Mesenchymal stem cell (in vitro differentiated cells and primary cell): ENCODE results near the gene TOM1L2.

Experiments used
- DNase-seq: peaks from one replicate; pipeline ENCODE4 v3.0.0-alpha.2; 2013
- H2AFZ ChIP-seq: one replicate; pipeline ENCODE4 v1.6.1; 2013; ENCODE audit warnings: low read depth, mild to moderate bottlenecking, control low read depth, inconsistent platforms, low read length, moderate library complexity
- H2AK5ac ChIP-seq: 2 replicates; pipeline ENCODE4 v1.6.1; 2013; ENCODE audit warnings: low read length, moderate library complexity, mild to moderate bottlenecking, inconsistent platforms; ENCODE audit not compliant: severe bottlenecking
- H2BK120ac ChIP-seq: one replicate; pipeline ENCODE4 v1.6.1; 2013; ENCODE audit warnings: low read depth, mild to moderate bottlenecking, inconsistent platforms, low read length, moderate library complexity
- H2BK12ac ChIP-seq, 2 experiments: one replicate each; pipeline ENCODE4 v1.6.1; 2013; ENCODE audit warnings: inconsistent platforms in 2 of 2, low read length in 2 of 2, mild to moderate bottlenecking in 2 of 2, moderate library complexity in 2 of 2, control low read depth in 1 of 2
- H2BK15ac ChIP-seq: one replicate; pipeline ENCODE4 v1.6.1; 2013; ENCODE audit warnings: mild to moderate bottlenecking, low read depth, inconsistent platforms; ENCODE audit not compliant: poor library complexity, severe bottlenecking
- H2BK5ac ChIP-seq: 2 replicates; pipeline ENCODE4 v1.6.1; 2013; ENCODE audit warnings: low read depth, mild to moderate bottlenecking, low read length, control low read depth, inconsistent platforms; ENCODE audit not compliant: poor library complexity, severe bottlenecking
- H3K14ac ChIP-seq, 2 experiments: one replicate each; pipeline ENCODE4 v1.6.1; 2013; ENCODE audit warnings: inconsistent platforms in 2 of 2, low read length in 2 of 2, control low read depth in 1 of 2, mild to moderate bottlenecking in 1 of 2, moderate library complexity in 1 of 2
- H3K18ac ChIP-seq, 2 experiments: one replicate each; pipeline ENCODE4 v1.6.1; 2013; ENCODE audit warnings: inconsistent platforms in 2 of 2, low read length in 2 of 2, control low read depth in 1 of 2, low read depth in 1 of 2, mild to moderate bottlenecking in 1 of 2
- H3K23ac ChIP-seq, 2 experiments: one replicate each; pipeline ENCODE4 v1.6.1; 2013; ENCODE audit warnings: inconsistent platforms in 2 of 2, low read length in 2 of 2, mild to moderate bottlenecking in 2 of 2, moderate library complexity in 2 of 2, control low read depth in 1 of 2
- H3K27ac ChIP-seq: 2 replicates; pipeline ENCODE4 v1.5.1; 2013; ENCODE audit warnings: mild to moderate bottlenecking, moderate library complexity, low read length, control low read depth, inconsistent platforms; ENCODE audit not compliant: poor library complexity, severe bottlenecking
- H3K27me3 ChIP-seq, 2 experiments: 2 replicates each; pipeline versions ENCODE4 v1.6.1 to v1.7.0; 2013; ENCODE audit warnings: low read length in 2 of 2, mild to moderate bottlenecking in 2 of 2, moderate library complexity in 2 of 2, control low read depth in 1 of 2, inconsistent platforms in 1 of 2; ENCODE audit not compliant: control insufficient read depth in 1 of 2, insufficient read depth in 1 of 2
- H3K36me3 ChIP-seq, 2 experiments: 2 replicates each; pipeline versions ENCODE4 v1.6.1 to v1.7.0; 2013; ENCODE audit warnings: low read length in 2 of 2, control low read depth in 1 of 2, inconsistent platforms in 1 of 2, low read depth in 1 of 2, mild to moderate bottlenecking in 1 of 2; ENCODE audit not compliant: insufficient read depth in 2 of 2, control insufficient read depth in 1 of 2
- H3K4ac ChIP-seq, 2 experiments: one replicate each; pipeline ENCODE4 v1.6.1; 2013; ENCODE audit warnings: inconsistent platforms in 2 of 2, low read length in 2 of 2, mild to moderate bottlenecking in 2 of 2, moderate library complexity in 2 of 2, control low read depth in 1 of 2, low read depth in 1 of 2
- H3K4me1 ChIP-seq: 2 replicates; pipeline ENCODE4 v1.6.1; 2013; ENCODE audit warnings: low read depth, low read length, control low read depth; ENCODE audit not compliant: control insufficient read depth, insufficient read depth
- H3K4me2 ChIP-seq: 2 replicates; pipeline ENCODE4 v1.6.1; 2013; ENCODE audit warnings: low read length, mild to moderate bottlenecking, inconsistent platforms; ENCODE audit not compliant: poor library complexity, severe bottlenecking
- H3K4me3 ChIP-seq, 2 experiments: 2 replicates each; pipeline versions ENCODE4 v1.5.1 to v1.7.0; 2013; ENCODE audit warnings: low read length in 2 of 2, mild to moderate bottlenecking in 2 of 2, control low read depth in 1 of 2, low read depth in 1 of 2; ENCODE audit not compliant: insufficient read depth in 1 of 2
- H3K79me1 ChIP-seq: replicated peaks from 2 replicates; pipeline ENCODE4 v1.6.1; 2013; ENCODE audit warnings: mild to moderate bottlenecking, control low read depth, low read length, inconsistent platforms; ENCODE audit not compliant: poor library complexity, severe bottlenecking
- H3K9ac ChIP-seq: 2 replicates; pipeline ENCODE4 v1.7.0; 2013; ENCODE audit warnings: mild to moderate bottlenecking, low read length, moderate library complexity
- H3K9me3 ChIP-seq: 2 replicates; pipeline ENCODE4 v1.7.0; 2013; ENCODE audit warnings: mild to moderate bottlenecking, low read length; ENCODE audit not compliant: control insufficient read depth
- H4K8ac ChIP-seq: one replicate; pipeline ENCODE4 v1.6.1; 2013; ENCODE audit warnings: inconsistent platforms, mild to moderate bottlenecking, low read length, moderate library complexity
- H4K91ac ChIP-seq: one replicate; pipeline ENCODE4 v1.6.1; 2013; ENCODE audit warnings: mild to moderate bottlenecking, low read length, inconsistent platforms
- WGBS: methylation state at CpG from one replicate; pipeline ENCODE4 v1.1.7; 2013; ENCODE audit warnings: mixed read lengths; 5-methylcytosine and 5-hydroxymethylcytosine counted together

The TOM1L2 gene

DNA sequence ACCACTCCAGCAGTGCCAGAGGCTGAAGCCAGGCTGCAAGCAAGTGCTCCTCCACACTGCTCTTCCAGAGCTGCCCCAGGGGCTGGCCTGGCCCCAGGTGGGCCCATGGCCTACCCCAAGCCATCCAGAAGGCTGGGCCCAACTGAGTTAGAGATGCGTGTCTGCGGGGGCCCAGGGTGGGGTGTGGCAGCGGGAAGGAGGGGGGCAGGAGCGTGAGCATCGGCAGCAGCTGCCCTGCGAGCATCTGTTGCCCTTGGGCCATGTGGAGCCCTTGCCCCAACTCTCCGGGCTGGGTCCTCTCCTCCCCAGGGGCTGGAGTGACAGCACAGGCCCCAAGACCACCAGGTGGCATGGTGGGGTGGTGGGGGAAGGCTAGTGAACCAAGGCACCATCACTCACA is 128.1 kb downstream of the TOM1L2 start:
- no peak overlapping the region for H4K8ac ChIP-seq
- H2BK15ac ChIP-seq = peak overlapping the region; percentile 31
- H3K4me2 ChIP-seq = no peak overlapping the region
- H3K9ac ChIP-seq = no peak overlapping the region
- H3K36me3 ChIP-seq = peaks cover 13 to 38% of the 10 kb centered on the region in 2 experiments
- no peak overlapping the region for H3K4me3 ChIP-seq
- no peak overlapping the region for H3K23ac ChIP-seq
- H3K79me1 ChIP-seq = no peaks in the 10 kb centered on the region
- H3K18ac ChIP-seq = no peak overlapping the region
- H2BK120ac ChIP-seq = no peak overlapping the region
- no peaks in the 10 kb centered on the region for H3K9me3 ChIP-seq
- no peak overlapping the region for H2BK5ac ChIP-seq
- H3K27ac ChIP-seq = no peak overlapping the region
- WGBS = 87% methylated on average over 7 of the region's 7 CpGs
- no peak overlapping the region for H4K91ac ChIP-seq
- peak overlapping the region in 1 of 2 experiments; percentile 15 for H2BK12ac ChIP-seq
- H3K4ac ChIP-seq = no peak overlapping the region
- no peak for DNase-seq
- H3K4me1 ChIP-seq = peaks cover 29% of the 10 kb centered on the region
- no peak overlapping the region for H2AFZ ChIP-seq
- H3K14ac ChIP-seq = no peak overlapping the region
- H3K27me3 ChIP-seq = no peaks in the 10 kb centered on the region
- no peak overlapping the region for H2AK5ac ChIP-seq

DNA sequence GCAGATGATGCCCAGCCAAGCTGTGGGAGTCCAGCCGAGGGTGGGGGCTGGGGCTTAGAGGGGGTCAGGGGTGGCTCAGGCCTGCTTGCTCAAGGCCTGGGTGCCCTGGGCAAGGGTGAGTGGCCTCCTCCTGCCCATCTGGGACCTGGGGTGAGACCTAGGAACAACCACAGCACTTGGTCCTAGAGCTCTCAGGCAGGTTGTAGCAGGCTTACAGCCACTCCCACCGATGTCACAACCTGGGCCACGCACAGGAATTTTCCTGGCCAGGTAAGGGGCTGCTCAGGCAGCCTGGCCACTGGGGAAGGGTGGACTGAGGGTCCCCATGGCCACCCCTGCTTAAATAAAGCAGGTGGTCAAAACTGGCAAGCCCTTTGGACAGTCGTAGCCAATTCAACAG is 129.1 kb downstream of the TOM1L2 start:
- no peak overlapping the region for H2BK12ac ChIP-seq
- H3K4me1 ChIP-seq = peaks cover 26% of the 10 kb centered on the region
- H3K36me3 ChIP-seq = peaks cover 13 to 32% of the 10 kb centered on the region in 2 experiments
- H3K4ac ChIP-seq = no peak overlapping the region
- no peaks in the 10 kb centered on the region for H3K79me1 ChIP-seq
- H3K14ac ChIP-seq = no peak overlapping the region
- no peak overlapping the region for H3K9ac ChIP-seq
- no peak overlapping the region for H3K18ac ChIP-seq
- no peak overlapping the region for H2BK5ac ChIP-seq
- no peak overlapping the region for H2AK5ac ChIP-seq
- WGBS = 92% methylated on average over 3 of the region's 4 CpGs
- H2BK120ac ChIP-seq = no peak overlapping the region
- no peak for DNase-seq
- no peaks in the 10 kb centered on the region for H3K27me3 ChIP-seq
- H2AFZ ChIP-seq = no peak overlapping the region
- no peak overlapping the region for H3K27ac ChIP-seq
- no peak overlapping the region for H3K4me3 ChIP-seq
- no peak overlapping the region for H4K8ac ChIP-seq
- no peaks in the 10 kb centered on the region for H3K9me3 ChIP-seq
- H3K23ac ChIP-seq = no peak overlapping the region
- no peak overlapping the region for H4K91ac ChIP-seq
- no peak overlapping the region for H3K4me2 ChIP-seq
- H2BK15ac ChIP-seq = no peak overlapping the region

GRCh38 chr17:17842111-17842876 is 129.9 kb downstream of the TOM1L2 start:
- Histone ChIP-seq H3K18ac (peak overlapping the region; percentile 97 to 99), H4K8ac (peak overlapping the region; percentile 94), H2BK120ac (peak overlapping the region; percentile 64), H4K91ac (peak overlapping the region; percentile 91), H3K4ac (peak overlapping the region; percentile 20 to 54), H2BK5ac (no peak overlapping the region), H3K14ac (peak overlapping the region in 1 of 2 experiments; percentile 62), H2AK5ac (no peak overlapping the region), H2BK15ac (peak overlapping the region; percentile 60), H3K27me3 (no peaks in the 10 kb centered on the region), H3K36me3 (peaks cover 9 to 24% of the 10 kb centered on the region in 2 experiments), H3K9me3 (no peaks in the 10 kb centered on the region), H3K4me3 (no peak overlapping the region), H3K27ac (no peak overlapping the region), H3K23ac (no peak overlapping the region), H2AFZ (no peak overlapping the region), H3K79me1 (no peaks in the 10 kb centered on the region), H2BK12ac (peak overlapping the region; percentile 99), H3K4me1 (peaks cover 30% of the 10 kb centered on the region), H3K9ac (no peak overlapping the region), H3K4me2 (no peak overlapping the region)
- WGBS = 95% methylated on average over 8 of the region's 9 CpGs
- DNase-seq = no peak

GRCh38 chr17:17841601-17842025 is 130.6 kb downstream of the TOM1L2 start:
- Histone ChIP-seq H2AFZ (no peak overlapping the region), H3K27ac (peak overlapping the region; percentile 17), H3K79me1 (no peaks in the 10 kb centered on the region), H3K27me3 (no peaks in the 10 kb centered on the region), H3K18ac (peak overlapping the region; percentile 97 to 99), H3K9ac (peak overlapping the region; percentile 90), H3K4me3 (no peak overlapping the region), H2BK120ac (no peak overlapping the region), H3K14ac (peak overlapping the region in 1 of 2 experiments; percentile 82), H2AK5ac (peak overlapping the region; percentile 40), H2BK12ac (peak overlapping the region; percentile 99), H2BK15ac (no peak overlapping the region), H3K4me2 (no peak overlapping the region), H3K4me1 (peaks cover 28% of the 10 kb centered on the region), H2BK5ac (no peak overlapping the region), H4K8ac (peak overlapping the region; percentile 94), H3K4ac (peak overlapping the region; percentile 35 to 93), H3K36me3 (peaks cover 2 to 17% of the 10 kb centered on the region in 2 experiments), H3K9me3 (no peaks in the 10 kb centered on the region), H4K91ac (peak overlapping the region; percentile 100), H3K23ac (no peak overlapping the region)
- DNase-seq = peak; percentile 57
- WGBS = 100% methylated on average over 1 of the region's 1 CpG
